ENCODE measurements around the gene NPIPA3.
"Not testable (repeated sequence)": the region's sequence is repeated elsewhere in the genome, so short reads cannot be mapped to it uniquely, and the experiment has no call there.

NPIPA3 gene

DNA sequence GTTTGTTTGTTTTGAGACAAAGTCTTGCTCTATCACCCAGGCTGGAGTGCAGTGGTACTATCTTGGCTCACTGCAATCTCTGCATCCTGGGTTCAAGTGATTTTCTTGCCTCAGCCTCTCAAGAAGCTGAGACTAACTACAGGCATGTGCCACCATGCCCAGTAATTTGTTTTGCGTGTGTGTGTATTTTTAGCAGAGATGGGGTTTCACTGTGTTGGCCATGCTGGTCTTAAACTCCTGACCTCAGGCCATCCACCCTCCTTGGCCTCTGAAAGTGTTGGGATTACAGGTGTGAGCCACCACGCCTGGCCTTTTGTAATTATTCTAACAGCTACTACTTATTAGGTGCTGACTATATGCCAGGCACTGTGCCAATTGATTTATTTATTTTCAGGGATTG lies 72.4 kb downstream of the NPIPA3 start:
- not testable (repeated sequence) for H3K4me2 ChIP-seq, H3K9ac ChIP-seq, H3K36me3 ChIP-seq, H3K4me1 ChIP-seq, H3K27ac ChIP-seq, H3K27me3 ChIP-seq, H3K9me3 ChIP-seq, H4K20me1 ChIP-seq, H3K4me3 ChIP-seq
